K562 (cell line): Measurements from ENCODE around the gene OMA1. TPM values are rescaled to one million over a fixed set of nuclear protein-coding genes. Genes with fewer than 3 reads are reported as not detected.

ENCODE experiments used
- E2F3 ChIP-seq: fragments of 250-450 bp; sonication (Bioruptor Pico); IDR thresholded peaks from 2 replicates; pipeline ENCODE4 v1.4.0; 2020; ENCODE audit warnings: mild to moderate bottlenecking
- RAD51 ChIP-seq: fragments of 450-650 bp; IDR thresholded peaks from 2 replicates; pipeline ENCODE4 v1.7.1; 2016; ENCODE audit warnings: low read depth, mild to moderate bottlenecking, borderline replicate concordance
- REST ChIP-seq, 2 experiments: fragments of 450-650 bp; formaldehyde crosslinking in 1 of 2; IDR thresholded peaks; 2 replicates each; pipeline versions ENCODE4 v1.4.0 to v1.6.1; 2014 to 2020; ENCODE audit warnings: mild to moderate bottlenecking in 2 of 2, borderline replicate concordance in 1 of 2, low read depth in 1 of 2
- TARDBP ChIP-seq: fragments of 450-650 bp; IDR thresholded peaks from 2 replicates; pipeline ENCODE4 v1.6.1; 2016
- polyA plus RNA-seq, 8 experiments: library from polyadenylated mRNA; depleted of rRNA in 4 of 8; stranded (reverse) in 5 of 8; unstranded in 3 of 8; fragments of >200 nt; fragmentation: Nextera tagmentation in 2 of 8; fragmentation: Illumina TruSeq in 1 of 8; extraction: Ambion mirVana in 2 of 8; extraction: Trizol in 1 of 8; gene quantifications; 2 replicates each; pipeline versions ENCODE4 v1.2.1 to v1.2.3, GENCODE V29; 2011 to 2014; ENCODE audit warnings: inconsistent platforms in 1 of 8, missing spikeins in 1 of 8
- total RNA-seq, 7 experiments: library from RNA; depleted of rRNA in 6 of 7; stranded (reverse); fragments of >200 nt in 6 of 7; fragmentation: Illumina TruSeq in 2 of 7; extraction: Trizol in 2 of 7; gene quantifications; 2 replicates each; pipeline versions ENCODE4 v1.2.1 to v1.2.3, GENCODE V29; 2011 to 2021; ENCODE audit warnings: low replicate concordance in 1 of 7
- TF ChIP-seq, protein P1 (sequence below): sonication (generic); formaldehyde crosslinking; IDR thresholded peaks from 2 replicates; pipeline ENCODE4 v1.5.0; 2020; ENCODE audit warnings: missing genetic modification reagents
- TF ChIP-seq, protein P2 (sequence below): fragments of 150-350 bp; IDR thresholded peaks from 2 replicates; pipeline ENCODE4 v1.6.1; 2014; ENCODE audit warnings: low read depth, mild to moderate bottlenecking, low read length, borderline replicate concordance

OMA1 gene
- total and polyA plus RNA-seq, 9 of the 15 experiments (the other 6 are each of a cell fraction or from before 2014, with no cell fraction given) = 16.6 to 51.5 (median 33.5) TPM

GRCh38 chr1:58437623-58438022 is 108.9 kb downstream of the OMA1 start (continued):
- 0 out of 2 replicates have a peak, but pooled peaks have one; percentile 8 for TF ChIP-seq REST (IDR thresholded peaks at IDR 0.05; ENCODE audit: borderline replicate concordance)
- no peak for TF ChIP-seq REST (CRISPR knock-in tag; IDR thresholded peaks at IDR 0.05; ENCODE audit: low read depth)
- TF ChIP-seq E2F3 (CRISPR knock-in tag) = no peak
- TF ChIP-seq RAD51 = peak; percentile 87
- TF ChIP-seq, protein P1, sequence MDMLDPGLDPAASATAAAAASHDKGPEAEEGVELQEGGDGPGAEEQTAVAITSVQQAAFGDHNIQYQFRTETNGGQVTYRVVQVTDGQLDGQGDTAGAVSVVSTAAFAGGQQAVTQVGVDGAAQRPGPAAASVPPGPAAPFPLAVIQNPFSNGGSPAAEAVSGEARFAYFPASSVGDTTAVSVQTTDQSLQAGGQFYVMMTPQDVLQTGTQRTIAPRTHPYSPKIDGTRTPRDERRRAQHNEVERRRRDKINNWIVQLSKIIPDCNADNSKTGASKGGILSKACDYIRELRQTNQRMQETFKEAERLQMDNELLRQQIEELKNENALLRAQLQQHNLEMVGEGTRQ (CRISPR knock-in tag) = peak; percentile 86
- TF ChIP-seq, protein P2, sequence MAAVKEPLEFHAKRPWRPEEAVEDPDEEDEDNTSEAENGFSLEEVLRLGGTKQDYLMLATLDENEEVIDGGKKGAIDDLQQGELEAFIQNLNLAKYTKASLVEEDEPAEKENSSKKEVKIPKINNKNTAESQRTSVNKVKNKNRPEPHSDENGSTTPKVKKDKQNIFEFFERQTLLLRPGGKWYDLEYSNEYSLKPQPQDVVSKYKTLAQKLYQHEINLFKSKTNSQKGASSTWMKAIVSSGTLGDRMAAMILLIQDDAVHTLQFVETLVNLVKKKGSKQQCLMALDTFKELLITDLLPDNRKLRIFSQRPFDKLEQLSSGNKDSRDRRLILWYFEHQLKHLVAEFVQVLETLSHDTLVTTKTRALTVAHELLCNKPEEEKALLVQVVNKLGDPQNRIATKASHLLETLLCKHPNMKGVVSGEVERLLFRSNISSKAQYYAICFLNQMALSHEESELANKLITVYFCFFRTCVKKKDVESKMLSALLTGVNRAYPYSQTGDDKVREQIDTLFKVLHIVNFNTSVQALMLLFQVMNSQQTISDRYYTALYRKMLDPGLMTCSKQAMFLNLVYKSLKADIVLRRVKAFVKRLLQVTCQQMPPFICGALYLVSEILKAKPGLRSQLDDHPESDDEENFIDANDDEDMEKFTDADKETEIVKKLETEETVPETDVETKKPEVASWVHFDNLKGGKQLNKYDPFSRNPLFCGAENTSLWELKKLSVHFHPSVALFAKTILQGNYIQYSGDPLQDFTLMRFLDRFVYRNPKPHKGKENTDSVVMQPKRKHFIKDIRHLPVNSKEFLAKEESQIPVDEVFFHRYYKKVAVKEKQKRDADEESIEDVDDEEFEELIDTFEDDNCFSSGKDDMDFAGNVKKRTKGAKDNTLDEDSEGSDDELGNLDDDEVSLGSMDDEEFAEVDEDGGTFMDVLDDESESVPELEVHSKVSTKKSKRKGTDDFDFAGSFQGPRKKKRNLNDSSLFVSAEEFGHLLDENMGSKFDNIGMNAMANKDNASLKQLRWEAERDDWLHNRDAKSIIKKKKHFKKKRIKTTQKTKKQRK = no peak
- no peak for TF ChIP-seq TARDBP
